ENCODE results near the gene SLC22A14.

DNA sequence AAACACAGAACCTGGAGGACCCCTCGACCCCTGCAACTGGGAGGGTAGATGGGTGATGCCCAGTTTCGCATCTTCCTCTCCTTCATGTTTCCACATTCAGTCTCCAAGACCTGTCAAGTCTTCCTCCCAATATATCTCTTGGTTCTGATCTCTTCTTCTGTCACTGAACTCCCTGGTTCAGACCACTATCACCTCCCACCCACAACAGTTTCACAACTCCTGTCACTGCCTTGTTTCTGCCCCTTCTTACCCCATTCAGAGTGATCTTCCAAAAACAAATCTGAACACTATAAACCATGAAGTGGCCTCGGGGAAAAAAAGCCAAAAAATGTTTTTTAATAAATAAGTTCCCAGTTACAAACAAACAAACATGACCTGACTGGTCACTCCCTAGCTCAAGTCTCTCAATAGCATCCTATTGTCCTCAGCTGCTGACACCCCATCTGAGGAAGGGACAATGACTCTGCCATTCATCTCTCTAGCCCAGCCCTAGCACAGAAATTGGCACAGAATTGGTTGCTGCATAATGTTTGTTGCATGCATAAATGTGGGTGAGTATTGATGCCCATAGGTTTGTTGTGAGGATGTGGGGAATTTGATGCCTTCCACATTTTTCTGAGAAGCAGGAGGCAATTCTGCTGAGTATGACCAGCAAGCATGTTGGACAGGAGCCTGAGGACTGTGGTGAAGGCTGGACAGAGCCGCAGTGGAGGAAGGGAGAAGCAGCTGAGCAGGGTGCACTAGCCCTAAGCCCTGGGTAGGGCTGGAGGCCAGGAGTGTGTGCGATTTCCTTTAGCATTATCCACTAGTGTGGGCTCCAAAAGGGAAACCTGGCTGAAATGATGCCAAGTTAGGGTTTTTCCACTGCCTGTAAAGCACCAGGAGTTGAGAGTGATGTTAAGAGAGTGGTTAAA lies 52.3 kb downstream of the SLC22A14 start:
- no peak for TF ChIP-seq SIN3A (IDR thresholded peaks at IDR 0.05; ENCODE audit: borderline replicate concordance, insufficient read depth, low read depth, low read length)
- TF ChIP-seq, protein P1, sequence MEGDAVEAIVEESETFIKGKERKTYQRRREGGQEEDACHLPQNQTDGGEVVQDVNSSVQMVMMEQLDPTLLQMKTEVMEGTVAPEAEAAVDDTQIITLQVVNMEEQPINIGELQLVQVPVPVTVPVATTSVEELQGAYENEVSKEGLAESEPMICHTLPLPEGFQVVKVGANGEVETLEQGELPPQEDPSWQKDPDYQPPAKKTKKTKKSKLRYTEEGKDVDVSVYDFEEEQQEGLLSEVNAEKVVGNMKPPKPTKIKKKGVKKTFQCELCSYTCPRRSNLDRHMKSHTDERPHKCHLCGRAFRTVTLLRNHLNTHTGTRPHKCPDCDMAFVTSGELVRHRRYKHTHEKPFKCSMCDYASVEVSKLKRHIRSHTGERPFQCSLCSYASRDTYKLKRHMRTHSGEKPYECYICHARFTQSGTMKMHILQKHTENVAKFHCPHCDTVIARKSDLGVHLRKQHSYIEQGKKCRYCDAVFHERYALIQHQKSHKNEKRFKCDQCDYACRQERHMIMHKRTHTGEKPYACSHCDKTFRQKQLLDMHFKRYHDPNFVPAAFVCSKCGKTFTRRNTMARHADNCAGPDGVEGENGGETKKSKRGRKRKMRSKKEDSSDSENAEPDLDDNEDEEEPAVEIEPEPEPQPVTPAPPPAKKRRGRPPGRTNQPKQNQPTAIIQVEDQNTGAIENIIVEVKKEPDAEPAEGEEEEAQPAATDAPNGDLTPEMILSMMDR (IDR thresholded peaks at IDR 0.05), result no peak

All from Panc1 (cell line).